DMS114 treated with DMSO at 0.1 percent for 48 hours (cell line): ENCODE measurements around the gene CBLN3.
A peak's percentile ranks its signal among the peaks of the same experiment; 100 is the strongest.

Source experiments
- DNase-seq: peaks from one replicate; lab custom pipeline; 2025; ENCODE audit not compliant: unreplicated experiment; lab: John Stamatoyannopoulos, UW

The CBLN3 gene

DNA sequence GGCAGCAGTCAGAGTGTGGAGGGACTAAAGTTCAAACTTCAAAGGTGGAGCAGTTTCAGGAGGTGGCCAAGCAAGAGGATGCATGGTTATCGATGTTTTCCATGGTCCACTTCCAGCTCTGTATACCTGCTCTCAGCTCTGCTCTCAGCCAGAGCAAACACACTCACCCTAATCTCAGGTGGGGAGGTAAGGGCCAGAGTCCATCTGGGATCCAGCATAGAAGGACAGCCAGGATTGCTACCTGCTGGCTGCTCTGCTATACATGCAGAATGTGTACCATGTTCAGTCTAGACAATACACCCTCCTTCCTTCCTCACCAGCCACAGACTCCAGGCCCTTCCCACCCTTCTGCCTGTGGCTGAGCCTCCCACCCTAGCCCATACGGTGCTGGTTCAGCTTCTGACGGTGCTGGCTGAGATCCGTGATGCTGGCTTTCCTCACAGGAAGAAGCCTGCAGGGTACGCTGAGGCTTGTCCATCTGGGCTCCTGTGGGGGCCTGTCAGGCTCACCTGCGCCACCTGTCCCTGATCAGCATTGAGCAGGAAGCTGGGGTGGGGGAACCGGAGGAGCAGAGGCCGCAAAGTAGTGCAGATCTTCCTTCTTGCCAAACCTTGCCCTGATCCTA is 2.4 kb downstream of the CBLN3 start:
- no peak for DNase-seq

DNA sequence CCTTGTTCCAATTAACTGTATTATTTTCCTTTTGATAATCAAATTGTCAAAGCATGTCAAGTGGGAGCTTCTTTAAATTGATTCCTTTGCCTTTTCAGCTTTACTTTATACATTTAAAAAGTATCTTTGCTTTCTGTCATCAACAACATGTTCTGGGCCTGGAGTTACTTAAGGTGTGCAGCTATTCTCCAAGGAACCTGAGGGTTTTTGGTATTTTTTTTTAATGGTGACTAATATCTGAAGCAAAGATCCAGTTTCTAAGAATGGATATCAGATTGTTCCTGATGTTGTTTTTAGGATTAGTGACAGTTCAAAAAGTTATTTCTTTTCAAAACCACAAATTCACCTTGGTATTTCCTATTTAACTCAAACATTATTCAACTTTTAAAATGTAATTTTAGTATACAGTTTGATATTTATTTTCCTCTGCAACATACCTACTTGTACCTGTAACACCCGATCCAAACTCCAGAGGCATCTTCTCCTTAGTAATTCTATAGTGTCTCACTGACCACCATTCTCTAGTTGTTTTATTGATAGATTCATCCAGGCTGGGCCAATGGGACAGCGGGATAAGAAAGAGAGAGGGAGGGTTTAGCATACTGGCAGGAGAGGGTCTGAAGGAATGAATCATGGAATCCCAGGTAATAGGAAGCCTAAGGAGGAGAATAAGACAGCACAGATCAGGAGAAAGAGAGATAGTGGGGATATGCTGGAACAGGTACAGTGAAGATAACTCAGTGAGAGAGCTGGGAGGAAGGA is 3.1 kb downstream of the CBLN3 start:
- no peak for DNase-seq

DNA sequence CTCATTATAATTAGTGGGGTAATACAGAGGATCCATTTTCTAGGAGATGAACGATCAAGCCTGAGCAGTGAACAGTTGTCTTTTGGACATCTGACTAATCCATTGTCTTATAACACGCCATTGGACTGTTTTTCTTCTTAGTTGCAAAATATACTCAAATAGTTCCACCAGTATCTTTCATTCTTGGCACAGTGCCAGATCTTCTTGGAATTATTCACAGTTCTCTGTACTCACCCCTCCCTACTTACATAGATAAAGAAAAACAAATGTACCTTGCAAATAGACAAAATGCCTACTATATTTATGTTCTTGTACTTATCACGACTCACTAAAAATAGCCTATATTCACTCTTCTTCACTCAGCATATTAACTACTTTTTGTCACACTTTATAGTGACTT is 3.8 kb downstream of the CBLN3 start:
- no peak for DNase-seq

DNA sequence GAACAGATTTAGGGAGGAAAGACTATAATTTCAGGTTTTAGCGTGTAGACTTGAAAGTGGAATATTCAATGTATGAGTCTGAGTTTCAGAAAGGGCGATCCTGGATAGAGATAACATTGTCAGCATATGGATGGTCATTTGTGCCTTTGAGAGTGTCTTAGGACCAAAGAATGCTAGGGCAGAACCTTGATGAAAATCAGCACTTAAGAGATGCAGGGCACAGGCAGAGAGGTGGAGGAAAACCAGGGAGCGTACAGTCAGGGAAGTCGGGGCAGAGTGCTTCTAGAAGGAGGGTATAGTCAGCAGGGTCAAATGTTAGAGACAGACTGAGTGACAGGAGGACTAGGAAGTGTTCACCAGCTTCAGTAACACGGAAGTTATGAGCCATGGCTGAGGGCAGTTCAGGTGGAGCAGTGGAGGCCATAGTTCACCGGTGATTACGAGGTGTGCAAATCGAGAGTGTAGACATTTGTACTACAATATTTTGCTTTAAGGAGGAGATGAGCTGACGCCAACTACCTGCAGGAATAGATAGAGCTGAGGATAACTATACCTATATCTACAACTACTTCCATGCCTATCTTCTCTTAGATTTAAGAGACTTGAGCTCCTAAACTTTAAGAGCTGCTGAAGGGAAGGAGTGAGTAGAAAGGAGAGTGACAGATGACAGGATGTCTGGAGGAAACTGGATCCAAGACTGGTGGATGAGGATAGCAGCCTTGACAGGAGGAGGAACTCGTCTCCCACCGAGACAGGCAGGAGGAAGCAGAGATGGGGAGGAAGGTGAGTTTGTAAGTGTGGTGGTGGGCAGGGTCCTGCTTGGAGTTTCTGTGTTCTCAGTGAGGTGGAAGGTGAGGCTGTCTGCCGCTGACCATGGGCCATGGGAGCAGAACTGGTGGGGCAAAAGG is 6.5 kb downstream of the CBLN3 start:
- no peak for DNase-seq

DNA sequence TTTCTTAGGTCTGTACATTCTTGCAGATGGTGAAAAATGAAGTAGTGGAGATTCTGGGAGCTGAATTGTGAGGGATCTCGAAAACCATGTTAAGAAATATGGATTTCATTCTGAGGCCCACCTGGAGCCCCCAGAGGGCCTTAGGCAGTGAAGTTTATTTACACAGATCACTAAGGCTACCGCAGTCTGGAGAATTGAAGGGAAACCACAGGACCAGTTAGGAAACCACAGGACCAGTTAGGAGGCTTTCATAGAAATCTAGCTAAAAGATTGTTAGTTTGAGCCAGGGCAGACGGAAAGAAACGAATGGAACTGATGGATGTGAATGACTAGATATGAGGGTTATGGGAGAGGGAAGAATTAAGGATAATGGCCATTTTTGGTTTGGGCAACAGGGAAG is 7.2 kb downstream of the CBLN3 start:
- no peak for DNase-seq

DNA sequence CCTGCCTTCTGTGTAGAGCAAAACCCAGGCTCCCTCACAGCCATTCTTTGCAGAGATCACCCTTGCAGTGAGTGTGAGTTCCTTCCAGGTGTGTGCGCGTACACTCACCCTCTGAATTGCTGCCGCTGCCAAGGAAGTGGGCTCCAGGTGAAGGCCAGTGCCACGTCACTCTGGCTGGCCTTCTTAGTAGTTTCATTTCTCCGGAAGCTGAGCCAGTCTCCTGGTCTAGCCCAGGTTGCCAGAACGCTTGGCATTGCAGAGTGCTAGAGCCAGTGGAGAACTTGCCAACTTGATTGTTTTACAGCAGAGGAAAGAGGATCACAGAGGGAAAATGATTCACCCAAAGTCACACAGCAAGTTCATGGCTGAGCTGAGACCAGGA is 11.0 kb downstream of the CBLN3 start:
- DNase-seq: no peak

DNA sequence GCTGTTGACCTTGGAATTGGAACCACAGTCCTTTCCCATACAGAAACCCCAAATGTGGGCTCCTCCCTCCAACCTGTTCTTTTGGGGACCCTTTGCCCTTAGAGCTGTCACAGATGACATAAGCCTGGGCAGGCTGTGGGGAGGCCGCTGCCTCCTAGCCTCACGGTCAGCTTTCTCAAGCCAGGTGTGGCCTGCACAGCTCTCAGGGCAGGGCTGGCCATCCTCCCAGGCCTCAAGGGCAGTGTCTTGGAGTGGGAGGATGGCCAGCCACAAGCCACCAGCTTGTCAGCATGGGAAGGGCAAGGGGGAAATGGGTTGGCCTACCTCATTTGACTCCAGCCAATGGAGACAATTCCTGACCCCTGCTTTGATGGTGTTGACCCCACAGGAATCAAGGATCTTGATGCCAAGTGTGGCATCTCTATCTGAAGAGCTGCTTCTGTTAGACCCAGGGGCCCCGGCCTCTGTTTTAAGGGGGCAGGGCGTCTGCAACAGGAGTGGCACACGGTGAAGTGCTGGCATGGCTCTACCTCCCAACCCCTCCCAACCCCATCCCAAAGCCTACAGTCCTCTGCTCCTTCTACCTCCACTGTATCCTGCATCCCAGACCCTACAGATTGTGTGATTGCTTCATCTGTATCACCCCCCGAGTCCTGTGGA is 11.5 kb downstream of the CBLN3 start:
- DNase-seq: no peak

DNA sequence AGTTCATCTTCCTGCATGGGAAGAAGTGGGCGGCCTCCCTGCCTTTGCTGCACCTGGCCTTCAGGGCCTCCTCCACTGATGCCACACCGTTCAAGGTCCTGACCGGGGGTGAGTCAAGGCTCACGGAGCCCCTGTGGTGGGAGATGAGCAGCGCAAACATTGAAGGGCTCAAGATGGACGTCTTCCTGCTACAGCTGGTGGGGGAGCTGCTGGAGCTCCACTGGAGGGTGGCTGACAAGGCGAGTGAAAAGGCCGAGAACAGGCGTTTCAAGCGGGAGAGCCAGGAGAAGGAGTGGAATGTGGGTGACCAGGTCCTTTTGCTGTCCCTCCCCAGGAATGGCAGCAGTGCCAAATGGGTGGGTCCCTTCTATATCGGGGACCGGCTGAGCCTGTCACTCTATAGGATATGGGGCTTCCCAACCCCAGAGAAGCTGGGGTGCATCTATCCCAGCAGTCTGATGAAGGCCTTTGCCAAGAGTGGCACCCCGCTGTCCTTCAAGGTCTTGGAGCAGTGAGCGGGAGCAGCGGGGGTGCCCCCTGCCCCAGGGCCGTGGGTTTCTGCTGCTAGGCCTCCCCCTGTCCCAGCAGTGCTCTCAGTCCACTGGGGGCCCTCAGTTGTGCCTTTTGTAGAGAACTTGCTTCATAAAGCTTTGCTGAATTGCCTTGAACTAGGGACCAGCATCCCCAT is 12.4 kb downstream of the CBLN3 start:
- no peak for DNase-seq

DNA sequence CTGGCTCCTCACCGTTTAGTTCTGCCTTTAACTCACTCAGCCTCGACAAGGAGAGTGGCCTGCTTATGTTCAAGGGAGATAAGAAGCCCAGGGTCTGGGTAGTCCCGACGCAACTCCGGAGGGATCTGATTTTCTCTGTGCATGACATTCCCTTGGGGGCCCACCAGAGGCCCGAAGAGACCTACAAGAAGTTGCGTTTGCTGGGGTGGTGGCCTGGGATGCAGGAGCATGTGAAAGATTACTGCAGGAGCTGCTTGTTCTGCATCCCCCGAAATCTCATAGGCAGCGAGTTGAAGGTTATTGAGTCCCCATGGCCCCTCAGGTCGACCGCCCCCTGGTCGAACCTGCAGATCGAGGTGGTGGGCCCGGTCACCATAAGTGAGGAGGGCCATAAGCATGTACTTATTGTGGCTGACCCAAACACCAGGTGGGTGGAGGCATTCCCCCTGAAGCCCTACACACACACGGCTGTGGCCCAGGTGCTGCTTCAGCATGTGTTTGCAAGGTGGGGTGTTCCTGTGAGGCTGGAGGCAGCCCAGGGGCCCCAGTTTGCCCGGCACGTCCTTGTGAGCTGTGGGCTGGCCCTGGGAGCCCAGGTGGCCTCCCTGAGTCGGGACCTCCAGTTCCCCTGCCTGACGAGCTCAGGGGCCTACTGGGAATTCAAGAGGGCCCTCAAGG is 13.1 kb downstream of the CBLN3 start:
- no peak for DNase-seq

DNA sequence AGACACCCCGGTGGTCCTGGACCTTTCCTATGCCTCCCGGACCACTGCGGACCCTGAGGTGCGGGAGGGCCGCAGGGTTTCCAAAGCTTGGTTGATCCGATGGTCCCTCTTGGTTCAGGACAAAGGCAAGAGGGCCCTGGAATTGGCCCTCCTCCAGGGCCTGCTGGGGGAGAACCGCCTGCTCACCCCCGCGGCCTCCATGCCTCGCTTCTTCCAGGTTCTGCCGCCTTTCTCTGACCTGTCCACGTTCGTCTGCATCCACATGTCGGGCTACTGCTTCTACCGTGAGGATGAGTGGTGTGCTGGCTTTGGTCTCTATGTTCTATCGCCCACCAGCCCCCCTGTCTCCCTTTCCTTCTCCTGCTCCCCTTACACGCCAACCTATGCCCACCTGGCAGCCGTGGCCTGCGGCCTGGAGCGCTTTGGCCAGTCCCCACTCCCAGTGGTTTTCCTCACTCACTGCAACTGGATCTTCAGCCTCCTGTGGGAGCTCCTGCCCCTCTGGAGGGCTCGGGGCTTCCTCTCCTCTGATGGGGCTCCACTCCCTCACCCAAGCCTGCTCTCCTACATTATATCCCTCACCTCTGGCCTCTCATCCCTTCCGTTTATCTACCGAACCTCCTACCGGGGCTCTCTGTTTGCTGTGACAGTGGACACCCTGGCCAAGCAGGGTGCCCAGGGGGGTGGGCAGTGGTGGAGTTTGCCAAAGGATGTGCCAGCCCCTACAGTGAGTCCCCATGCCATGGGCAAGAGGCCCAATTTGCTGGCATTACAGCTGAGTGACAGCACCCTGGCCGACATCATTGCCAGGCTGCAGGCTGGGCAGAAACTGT is 13.8 kb downstream of the CBLN3 start:
- DNase-seq: no peak

DNA sequence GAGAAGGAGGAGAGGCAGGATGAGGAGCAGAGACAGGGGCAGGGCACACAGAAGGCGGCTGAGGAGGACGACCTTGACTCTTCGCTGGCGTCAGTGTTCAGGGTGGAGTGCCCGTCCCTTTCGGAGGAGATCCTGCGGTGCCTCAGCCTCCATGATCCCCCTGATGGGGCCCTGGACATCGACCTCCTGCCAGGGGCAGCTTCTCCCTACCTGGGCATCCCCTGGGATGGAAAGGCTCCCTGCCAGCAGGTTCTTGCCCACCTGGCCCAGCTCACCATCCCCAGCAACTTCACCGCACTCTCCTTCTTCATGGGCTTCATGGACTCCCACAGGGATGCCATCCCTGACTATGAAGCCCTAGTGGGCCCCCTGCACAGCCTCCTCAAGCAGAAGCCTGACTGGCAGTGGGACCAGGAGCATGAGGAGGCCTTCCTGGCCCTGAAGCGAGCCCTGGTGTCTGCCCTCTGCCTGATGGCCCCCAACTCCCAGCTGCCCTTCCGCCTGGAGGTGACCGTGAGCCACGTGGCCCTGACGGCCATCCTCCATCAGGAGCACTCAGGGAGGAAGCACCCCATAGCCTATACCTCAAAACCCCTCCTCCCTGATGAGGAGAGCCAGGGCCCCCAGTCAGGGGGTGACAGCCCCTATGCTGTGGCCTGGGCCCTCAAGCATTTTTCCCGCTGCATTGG is 14.6 kb downstream of the CBLN3 start:
- no peak for DNase-seq

DNA sequence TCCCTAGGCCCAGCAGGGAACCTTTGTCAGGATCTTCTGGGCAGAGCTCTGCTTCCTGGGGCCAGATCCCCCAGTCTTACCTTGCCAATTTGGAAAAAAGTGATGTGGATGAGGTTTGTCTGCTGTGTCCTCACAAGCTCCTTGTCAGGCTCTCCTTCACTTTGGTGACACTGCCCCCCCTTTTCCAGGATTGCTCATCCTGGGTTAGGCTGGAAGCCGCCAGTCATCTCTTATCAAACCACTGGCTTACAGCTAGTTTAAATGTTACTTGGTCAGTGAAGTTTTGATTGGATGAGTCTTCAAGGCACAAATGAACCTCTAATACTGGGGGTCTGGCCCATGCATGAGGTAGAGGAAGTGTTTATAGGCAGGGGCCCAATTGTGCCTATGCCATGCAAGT is 15.4 kb downstream of the CBLN3 start:
- DNase-seq: no peak

DNA sequence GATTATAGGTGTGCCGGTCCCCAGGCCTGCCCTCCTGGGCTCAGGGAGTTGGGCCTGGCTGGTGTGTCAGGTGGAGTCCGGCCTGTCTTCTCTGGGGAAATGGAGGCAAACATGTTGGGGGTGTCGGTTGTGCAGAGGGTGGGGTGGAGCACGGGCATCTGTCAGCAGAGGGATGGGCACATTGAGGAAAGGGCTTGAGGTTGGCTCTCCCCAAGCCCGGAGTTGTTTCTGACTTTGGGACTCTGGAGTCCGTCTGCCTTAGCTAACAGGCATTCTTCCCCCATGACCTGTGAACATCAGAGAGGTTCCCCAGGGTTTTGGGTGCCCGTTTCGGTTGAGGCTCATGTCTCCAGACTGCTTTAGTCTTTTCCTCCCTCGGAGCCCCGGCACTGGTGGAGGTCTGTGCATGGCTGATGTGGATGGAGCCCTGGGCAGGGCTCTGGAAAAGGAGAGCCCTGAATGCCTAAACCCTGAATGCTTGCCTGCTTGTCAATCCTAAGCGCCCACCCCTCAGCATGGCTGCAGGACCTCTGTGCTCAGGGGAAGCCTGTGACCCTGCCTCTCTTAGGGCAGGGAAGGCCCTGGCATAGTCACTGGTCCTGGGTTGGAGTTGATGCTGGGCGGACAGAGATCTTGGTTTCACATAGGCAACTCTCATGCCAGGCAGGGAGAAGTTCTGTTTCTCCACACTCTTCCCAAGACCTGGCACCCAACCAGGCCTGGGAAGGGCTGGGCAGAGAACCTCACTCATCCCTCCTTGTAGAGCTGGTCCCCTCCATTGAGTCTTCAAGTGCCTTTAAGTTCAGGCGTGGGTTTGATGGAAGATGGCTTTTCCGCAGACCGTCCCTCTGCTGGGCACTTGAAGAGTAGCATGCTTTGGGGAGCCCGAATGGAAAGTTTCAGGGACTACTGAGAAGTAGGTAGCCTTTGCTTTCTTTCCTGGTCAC is 17.8 kb downstream of the CBLN3 start:
- DNase-seq: peak; percentile 45

DNA sequence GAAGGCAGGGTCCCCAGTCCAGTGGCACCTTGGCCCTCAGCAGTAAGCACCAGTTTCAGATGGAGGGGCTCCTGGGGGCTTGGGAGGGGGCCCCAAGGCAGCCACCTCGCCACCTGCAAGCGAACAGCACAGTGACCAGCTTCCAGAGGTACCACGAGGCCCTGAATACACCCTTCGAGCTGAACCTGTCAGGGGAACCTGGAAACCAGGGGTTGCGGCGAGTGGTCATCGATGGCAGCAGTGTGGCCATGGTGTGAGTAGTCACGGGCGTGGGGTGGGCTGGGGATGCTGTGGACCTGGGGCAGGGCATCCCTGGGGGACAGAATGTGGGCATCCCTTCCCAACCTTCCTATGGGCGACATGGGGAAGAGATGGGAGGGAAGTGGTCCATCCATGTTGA is 19.5 kb downstream of the CBLN3 start:
- DNase-seq: no peak

DNA sequence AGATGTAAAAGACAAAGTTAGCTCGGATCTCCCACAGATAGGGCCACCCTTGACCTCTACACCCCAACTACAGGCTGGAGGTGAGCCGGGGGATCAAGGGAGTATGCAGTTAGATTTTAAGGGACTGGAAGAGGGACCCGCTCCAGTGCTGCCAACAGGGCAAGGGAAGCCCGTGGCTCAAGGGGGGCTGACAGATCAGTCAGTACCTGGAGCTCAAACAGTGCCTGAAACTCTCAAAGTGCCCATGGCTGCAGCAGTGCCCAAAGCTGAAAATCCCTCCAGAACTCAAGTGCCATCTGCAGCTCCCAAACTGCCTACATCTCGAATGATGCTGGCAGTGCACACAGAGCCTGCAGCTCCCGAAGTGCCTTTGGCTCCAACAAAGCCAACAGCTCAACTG is 20.3 kb downstream of the CBLN3 start:
- no peak for DNase-seq

DNA sequence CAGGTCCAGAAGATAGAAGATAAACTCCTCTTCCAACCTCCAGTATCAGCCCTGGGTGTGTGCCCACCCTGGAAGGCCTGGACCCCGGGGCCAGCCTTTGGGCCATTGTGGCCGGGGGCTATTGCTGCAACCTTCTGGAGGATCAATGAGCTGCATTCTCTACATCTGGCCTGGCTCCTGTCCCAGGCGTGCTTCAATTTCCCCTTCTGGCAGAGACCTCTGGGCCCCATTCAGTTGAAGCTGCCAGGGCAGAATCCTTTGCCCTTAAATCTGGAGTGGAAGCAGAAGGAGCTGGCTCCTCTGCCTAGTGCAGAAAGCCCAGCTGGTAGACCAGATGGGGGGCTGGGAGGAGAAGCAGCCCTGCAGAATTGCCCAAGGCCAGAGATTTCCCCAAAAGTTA is 20.7 kb downstream of the CBLN3 start:
- DNase-seq: no peak

DNA sequence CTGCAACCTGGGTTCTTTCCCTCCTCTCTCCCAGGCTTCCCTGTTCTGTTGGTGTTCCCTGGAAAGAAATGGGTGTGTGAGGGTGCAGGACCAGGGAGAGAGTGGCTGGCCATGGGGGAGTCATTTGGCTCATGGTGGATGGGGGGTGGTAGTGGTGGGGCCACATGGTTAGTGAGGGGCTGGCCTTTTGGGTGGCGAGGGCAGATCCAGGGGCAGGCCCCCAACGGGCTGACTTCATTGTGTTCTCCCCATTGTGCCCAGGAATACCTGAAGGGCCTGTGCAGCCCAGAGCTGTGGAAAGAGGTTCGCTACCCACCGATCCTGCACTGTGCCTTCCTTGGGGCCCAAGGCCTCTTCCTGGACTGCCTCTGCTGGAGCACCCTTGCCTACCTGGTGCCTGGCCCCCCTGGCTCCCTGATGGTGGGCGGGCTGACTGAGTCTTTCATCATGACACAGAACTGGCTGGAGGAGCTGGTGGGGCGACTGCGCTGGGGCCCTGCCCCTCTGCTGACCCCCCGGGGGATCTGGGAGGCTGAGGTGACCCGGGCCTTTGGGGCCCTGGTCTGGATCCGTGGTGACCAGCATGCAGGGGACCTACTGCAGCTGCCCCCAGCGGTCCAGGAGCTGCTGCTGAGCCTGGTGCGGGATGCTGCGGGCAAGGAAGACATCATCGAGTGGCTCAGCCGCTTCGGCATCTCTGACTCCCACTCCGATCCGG is 21.7 kb downstream of the CBLN3 start:
- DNase-seq: no peak
